ENCODE results near the gene SC5D.

GRCh38 chr11:121304759-121305158 lies 12.2 kb downstream of the SC5D start:
- no peak for TF ChIP-seq POU2F2 (IDR thresholded peaks at IDR 0.05; ENCODE audit: low read depth, low read length)
- TF ChIP-seq TAF1 (IDR thresholded peaks at IDR 0.05; ENCODE audit: low read depth, low read length), result no peak
- TF ChIP-seq POLR2A (IDR thresholded peaks at IDR 0.05; ENCODE audit: low read depth, low read length), result no peak
- no peak for TF ChIP-seq POLR2AphosphoS5 (IDR thresholded peaks at IDR 0.05; ENCODE audit: low read depth, low read length)
- TF ChIP-seq PAX5 (IDR thresholded peaks at IDR 0.05; ENCODE audit: insufficient read depth, low read length, severe bottlenecking), result no peak
- no peak for TF ChIP-seq SPI1 (IDR thresholded peaks at IDR 0.05; ENCODE audit: low read depth, low read length)

Measured in GM12891 (cell line).